Endodermal cell (in vitro differentiated cells): Measurements from ENCODE around the gene COMMD8. TPM values are rescaled to one million over a fixed set of nuclear protein-coding genes. Genes with fewer than 3 reads are reported as not detected.

ENCODE experiments used
- DNase-seq: peaks from one replicate; pipeline ENCODE4 v3.0.0-alpha.2; 2017
- H3K27ac ChIP-seq: 2 replicates; pipeline ENCODE4 v1.5.1; 2013; ENCODE audit warnings: mild to moderate bottlenecking, low read depth, low read length, moderate library complexity
- H3K27me3 ChIP-seq: 2 replicates; pipeline ENCODE4 v1.6.1; 2013; ENCODE audit warnings: mild to moderate bottlenecking, low read length, moderate library complexity; ENCODE audit not compliant: insufficient read depth, control insufficient read depth, poor library complexity, severe bottlenecking
- H3K36me3 ChIP-seq: 2 replicates; pipeline ENCODE4 v1.7.0; 2013; ENCODE audit warnings: mild to moderate bottlenecking, low read length, moderate library complexity; ENCODE audit not compliant: control insufficient read depth, insufficient read depth
- H3K4me1 ChIP-seq: one replicate; pipeline ENCODE4 v1.7.0; 2013; ENCODE audit warnings: low read length; ENCODE audit not compliant: control insufficient read depth, insufficient read depth
- H3K4me3 ChIP-seq: 2 replicates; pipeline ENCODE4 v1.5.1; 2013; ENCODE audit warnings: mild to moderate bottlenecking, low read length, moderate library complexity
- H3K9ac ChIP-seq: 2 replicates; pipeline ENCODE4 v1.6.1; 2013; ENCODE audit warnings: mild to moderate bottlenecking, low read length, moderate library complexity; ENCODE audit not compliant: poor library complexity, severe bottlenecking; ENCODE audit errors: extremely low read depth
- H3K9me3 ChIP-seq: 2 replicates; pipeline ENCODE4 v1.6.1; 2013; ENCODE audit warnings: mild to moderate bottlenecking, low read length, moderate library complexity; ENCODE audit not compliant: control insufficient read depth
- H3K27ac Mint-ChIP-seq: 2 replicates; pipeline ENCODE4 v1.8.0; 2020; ENCODE audit warnings: mixed read lengths
- H3K27me3 Mint-ChIP-seq: 2 replicates; pipeline ENCODE4 v1.8.0; 2021; ENCODE audit warnings: mild to moderate bottlenecking, mixed read lengths; ENCODE audit not compliant: insufficient read depth
- H3K36me3 Mint-ChIP-seq: 2 replicates; pipeline ENCODE4 v1.8.0; 2020; ENCODE audit warnings: low read depth, mixed read lengths
- H3K4me1 Mint-ChIP-seq: 2 replicates; pipeline ENCODE4 v1.8.0; 2020; ENCODE audit warnings: mixed read lengths
- H3K4me3 Mint-ChIP-seq: 2 replicates; pipeline ENCODE4 v1.8.0; 2020; ENCODE audit warnings: mild to moderate bottlenecking, moderate library complexity, mixed read lengths
- H3K9me3 Mint-ChIP-seq: 2 replicates; pipeline ENCODE4 v1.8.0; 2020; ENCODE audit warnings: mild to moderate bottlenecking, mixed read lengths
- CTCF ChIP-seq: fragments of 200-600 bp; sonication (generic); conservative IDR thresholded peaks from 2 replicates; pipeline ENCODE4 v1.5.0; 2021; ENCODE audit warnings: antibody characterized with exemption, mild to moderate bottlenecking
- WGBS, 2 experiments: methylation state at CpG; one replicate each; pipeline versions ENCODE4 v1.1.5 to v1.1.7; 2013; ENCODE audit warnings: missing lambda C conversion rate in 2 of 2, mixed read lengths in 1 of 2; ENCODE audit not compliant: insufficient coverage in 1 of 2, insufficient read length in 1 of 2; 5-methylcytosine and 5-hydroxymethylcytosine counted together
- total RNA-seq, 2 donors: library from RNA; stranded (reverse); fragmentation: NEBNext Ultra II Directional in 1 of 2; extraction: Animal tissue kit (Norgen Biotek cat#: 25700) in 1 of 2; gene quantifications; 2 replicates in 1 of 2; 3 replicates in 1 of 2; pipeline ENCODE4 v1.2.1, GENCODE V29; 2021

The COMMD8 gene
- total RNA-seq, 2 donors from 2014 or later: 14.7 to 17.9 TPM

GRCh38 chr4:47471591-47471990 is 8.1 kb upstream of the COMMD8 start:
- Histone ChIP-seq H3K27ac (no peak overlapping the region), H3K27me3 (no peaks in the 10 kb centered on the region), H3K9me3 (no peaks in the 10 kb centered on the region), H3K9ac (no peak overlapping the region), H3K4me3 (no peak overlapping the region), H3K4me1 (no peaks in the 10 kb centered on the region), H3K36me3 (no peaks in the 10 kb centered on the region)
- H3K27ac Mint-ChIP-seq: no peak overlapping the region
- no peak for DNase-seq
- peaks cover 2% of the 10 kb centered on the region for H3K4me1 Mint-ChIP-seq
- no peak overlapping the region for H3K4me3 Mint-ChIP-seq
- no peaks in the 10 kb centered on the region for H3K36me3 Mint-ChIP-seq
- H3K27me3 Mint-ChIP-seq: no peaks in the 10 kb centered on the region
- WGBS, 2 experiments: 83% methylated on average over 2 of the region's 2 CpGs; no CpG with 5 or more reads in 1 of the 2 experiments
- no peaks in the 10 kb centered on the region for H3K9me3 Mint-ChIP-seq
- TF ChIP-seq CTCF: no peak

GRCh38 chr4:47471064-47471463 is 7.6 kb upstream of the COMMD8 start:
- Histone ChIP-seq H3K27me3 (no peaks in the 10 kb centered on the region), H3K36me3 (no peaks in the 10 kb centered on the region), H3K4me3 (no peak overlapping the region), H3K9me3 (no peaks in the 10 kb centered on the region), H3K27ac (no peak overlapping the region), H3K4me1 (no peaks in the 10 kb centered on the region), H3K9ac (no peak overlapping the region)
- Mint-ChIP-seq H3K27me3 (no peaks in the 10 kb centered on the region), H3K27ac (no peak overlapping the region), H3K4me1 (peaks cover 2% of the 10 kb centered on the region), H3K36me3 (no peaks in the 10 kb centered on the region), H3K9me3 (no peaks in the 10 kb centered on the region), H3K4me3 (no peak overlapping the region)
- 87 to 92% methylated on average over 2 to 4 of the region's 4 CpGs for WGBS, 2 experiments
- DNase-seq: no peak
- no peak for TF ChIP-seq CTCF

GRCh38 chr4:47469951-47470350 is 6.4 kb upstream of the COMMD8 start:
- Mint-ChIP-seq H3K4me1 (peaks cover 2% of the 10 kb centered on the region), H3K9me3 (no peaks in the 10 kb centered on the region), H3K4me3 (no peak overlapping the region), H3K27ac (no peak overlapping the region), H3K27me3 (no peaks in the 10 kb centered on the region), H3K36me3 (no peaks in the 10 kb centered on the region)
- no peaks in the 10 kb centered on the region for H3K9me3 ChIP-seq
- no peak for TF ChIP-seq CTCF
- no peak overlapping the region for H3K4me3 ChIP-seq
- 100% methylated on average over 2 of the region's 3 CpGs; no CpG with 5 or more reads in 1 of the 2 experiments for WGBS, 2 experiments
- H3K27me3 ChIP-seq: no peaks in the 10 kb centered on the region
- no peak overlapping the region for H3K9ac ChIP-seq
- no peaks in the 10 kb centered on the region for H3K4me1 ChIP-seq
- H3K36me3 ChIP-seq: no peaks in the 10 kb centered on the region
- no peak overlapping the region for H3K27ac ChIP-seq
- no peak for DNase-seq
